T-helper 2 cell treated with Interferon-gamma antibody and Interleukin-4, amounts not matched to agents 100 ng/mL and 5 ng/mL, for 36 hours (primary cell): ENCODE data around the gene INPP5B. TPM values are rescaled to one million over a fixed set of nuclear protein-coding genes. Genes with fewer than 3 reads are reported as not detected.
"Not testable (repeated sequence)": the region's sequence is repeated elsewhere in the genome, so short reads cannot be mapped to it uniquely, and the experiment has no call there.

Source experiments
- intact Hi-C: fragments of 100-400 bp; cut with micrococcal nuclease; formaldehyde crosslinking; loops from one replicate; pipeline ENCODE4 v1.15.1; 2023
- total RNA-seq: library from RNA; stranded (reverse); gene quantifications from 2 replicates; pipeline ENCODE4 v1.2.3, GENCODE V29; 2022

INPP5B gene
- total RNA-seq, 1 donor from 2014 or later: 32.8 TPM

DNA sequence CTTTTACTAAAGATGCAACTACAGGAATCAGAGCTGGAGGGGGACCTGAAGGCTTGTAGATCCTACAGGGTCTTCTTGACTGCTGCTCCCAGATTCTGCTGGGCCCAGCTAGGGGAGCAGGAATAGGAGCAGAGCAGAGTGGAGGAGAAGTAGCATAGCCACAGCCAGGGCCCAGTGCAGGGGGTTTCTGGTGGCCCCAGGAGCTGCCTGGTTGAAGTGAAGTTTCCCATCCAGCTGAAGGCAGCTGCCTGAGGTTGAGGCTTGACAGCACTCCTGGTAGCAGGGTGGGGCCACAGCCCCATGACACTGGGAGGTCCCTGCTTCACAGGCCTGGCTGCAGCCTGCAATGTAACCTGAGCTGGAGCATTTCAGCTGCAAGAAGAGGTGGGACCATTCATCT is 2.0 kb upstream of the INPP5B start:
- intact Hi-C loops: no loop called here

DNA sequence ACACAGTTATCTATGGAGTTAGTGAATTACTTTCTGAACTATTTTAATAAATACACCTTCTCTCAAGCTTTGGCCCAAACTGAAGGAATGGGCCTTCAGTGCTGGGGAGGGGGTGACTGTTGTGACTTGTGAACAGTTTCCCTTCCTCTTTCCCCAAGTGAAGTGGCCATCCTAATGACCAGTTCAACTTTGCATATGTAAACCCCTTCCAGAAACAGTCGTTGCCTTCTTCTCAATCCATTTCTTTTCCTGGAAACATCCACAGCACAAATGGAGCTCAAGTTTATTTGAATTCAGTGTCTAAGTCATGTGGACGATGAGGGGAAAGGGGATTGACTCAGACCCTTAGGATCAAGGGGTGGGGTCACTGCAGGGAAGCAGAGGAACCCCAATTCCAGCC is 1.3 kb upstream of the INPP5B start:
- intact Hi-C loops: no loop called here

DNA sequence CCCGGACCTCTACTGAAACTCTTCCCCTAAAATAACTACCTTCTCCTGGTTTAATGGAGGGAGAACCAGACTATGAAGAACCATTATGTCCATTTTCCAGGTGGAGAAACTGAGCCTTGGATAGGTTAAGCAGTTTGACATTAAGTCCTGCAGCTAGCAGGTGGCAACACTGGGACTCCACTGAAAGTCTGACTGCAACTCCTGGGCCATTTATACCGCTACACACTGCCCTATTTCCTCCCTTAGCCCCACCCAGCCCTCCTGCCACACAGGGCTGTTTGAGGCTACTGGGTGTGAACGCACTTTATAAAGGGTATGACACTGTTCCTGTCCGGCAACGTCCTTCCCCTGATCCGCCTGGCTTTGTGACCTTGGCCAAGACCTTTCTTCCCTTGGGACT is 511 bp upstream of the INPP5B start:
- intact Hi-C loops: loop anchor here (1.0 kb wide), 1 partner anchor 16 kb away; no protein-coding TSS in a partner anchor

DNA sequence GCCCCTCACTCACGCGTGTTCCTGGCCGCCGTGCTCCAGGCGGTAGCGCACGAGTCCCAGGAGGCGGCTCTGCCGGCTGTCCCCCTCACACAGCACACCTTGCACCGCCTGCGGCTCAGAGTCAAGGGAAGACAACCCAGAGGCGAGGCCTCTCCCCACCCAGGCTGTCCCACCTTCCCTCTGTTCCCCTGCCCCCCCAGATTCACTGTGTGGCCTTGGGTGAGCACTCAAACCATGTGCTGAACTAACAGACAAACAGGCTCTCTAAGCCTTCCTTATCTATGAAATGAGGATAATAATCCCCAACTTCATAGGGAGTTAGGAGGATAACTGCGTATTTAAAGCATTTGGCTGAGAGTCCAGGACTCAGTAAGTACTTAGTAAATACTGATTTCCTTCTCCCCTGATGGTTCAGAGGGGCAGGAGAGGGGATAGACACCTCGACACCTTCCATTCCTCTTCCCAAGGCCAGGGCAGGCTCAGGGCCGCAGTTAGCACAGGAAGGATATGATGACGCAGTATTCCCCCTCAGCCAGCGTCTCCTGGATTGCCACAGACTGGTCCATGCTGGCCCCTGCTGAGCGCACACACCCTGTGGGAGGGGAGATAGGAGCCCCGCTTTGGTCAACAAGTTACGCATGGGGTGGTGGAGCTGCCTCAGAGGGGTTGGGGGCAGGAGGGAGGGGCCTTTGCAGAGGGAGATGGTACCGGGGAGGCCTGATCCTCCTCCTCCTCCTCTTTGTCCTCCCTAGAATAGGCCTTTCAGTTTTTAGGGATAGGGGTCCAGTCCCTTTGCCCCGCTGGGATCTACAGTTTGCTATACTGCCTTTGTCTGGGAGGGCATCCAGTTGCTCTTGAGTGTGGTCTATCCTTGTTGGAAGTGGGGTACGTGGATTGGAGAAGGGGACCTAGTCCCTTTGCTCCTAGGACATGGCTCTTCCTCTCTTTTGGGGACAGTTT is 830 bp downstream of the INPP5B start:
- intact Hi-C loops: no loop called here

DNA sequence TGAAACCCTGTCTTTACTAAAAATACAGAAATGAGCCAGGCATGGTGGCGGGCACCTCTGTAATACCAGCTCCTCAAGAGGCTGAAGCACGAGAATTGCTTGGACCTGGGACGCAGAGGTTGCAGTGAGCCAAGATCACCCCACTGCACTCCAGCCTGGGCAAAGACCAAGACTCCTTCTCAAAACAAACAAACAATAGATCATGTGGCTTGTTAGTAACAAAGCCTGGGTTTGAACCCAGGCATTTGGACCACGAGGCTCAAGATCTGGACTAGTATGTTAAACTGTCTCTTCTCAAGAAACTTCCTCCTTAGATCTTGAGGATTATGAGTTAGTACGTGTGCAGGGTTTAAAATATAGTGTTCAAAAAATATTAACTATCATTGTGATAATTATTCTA is 1.6 kb downstream of the INPP5B start:
- intact Hi-C loops: no loop called here

DNA sequence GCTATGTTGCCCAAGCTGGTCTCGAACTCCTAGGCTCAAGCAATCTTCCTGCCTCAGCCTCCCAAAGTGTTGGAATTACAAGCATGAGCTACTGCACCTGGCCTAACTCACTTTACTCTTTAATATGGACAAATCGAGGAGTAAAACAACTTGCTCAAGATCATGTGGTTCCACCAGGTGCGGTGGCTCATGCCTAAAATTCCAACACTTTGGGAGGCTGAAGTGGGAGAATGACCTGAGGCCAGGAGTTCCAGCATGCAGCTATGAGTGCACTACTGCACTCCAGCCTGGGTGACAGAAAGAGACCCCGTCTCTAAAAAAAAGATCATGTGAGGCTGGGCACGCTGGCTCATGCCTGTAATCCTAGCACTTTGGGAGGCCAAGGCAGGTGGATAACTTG is 2.0 kb downstream of the INPP5B start:
- intact Hi-C loops: no loop called here

DNA sequence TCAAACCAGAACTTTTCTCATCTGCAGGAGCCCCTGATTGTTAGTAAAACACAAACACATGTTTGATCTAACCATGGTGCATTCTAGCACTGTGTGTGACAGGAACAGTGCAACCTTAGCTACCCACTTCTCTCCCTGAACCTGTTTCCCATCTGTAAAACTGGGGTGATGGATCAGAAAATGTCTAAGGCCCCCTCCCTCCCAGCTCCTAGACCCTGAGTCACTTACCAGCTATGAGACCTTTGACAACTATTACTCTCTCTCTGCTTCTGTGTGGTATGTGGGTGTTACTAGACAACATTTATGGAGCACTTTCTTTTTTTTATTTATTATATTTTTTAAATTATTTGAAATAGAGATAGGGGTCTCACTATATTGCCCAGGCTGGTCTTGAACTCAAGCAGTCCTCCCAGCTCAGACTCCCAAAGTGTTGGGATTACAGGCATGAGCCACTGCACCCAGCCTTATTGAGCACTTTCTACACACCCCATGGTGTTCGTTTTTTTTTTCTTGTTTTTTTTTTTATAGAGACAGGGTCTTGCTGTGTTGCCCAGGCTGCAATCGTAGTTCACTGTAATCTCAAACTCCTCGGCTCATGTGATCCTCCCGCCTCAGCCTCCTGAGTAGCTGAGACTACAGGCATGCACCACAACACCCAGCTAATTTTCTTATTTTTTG is 2.6 kb downstream of the INPP5B start:
- intact Hi-C loops: no loop called here

DNA sequence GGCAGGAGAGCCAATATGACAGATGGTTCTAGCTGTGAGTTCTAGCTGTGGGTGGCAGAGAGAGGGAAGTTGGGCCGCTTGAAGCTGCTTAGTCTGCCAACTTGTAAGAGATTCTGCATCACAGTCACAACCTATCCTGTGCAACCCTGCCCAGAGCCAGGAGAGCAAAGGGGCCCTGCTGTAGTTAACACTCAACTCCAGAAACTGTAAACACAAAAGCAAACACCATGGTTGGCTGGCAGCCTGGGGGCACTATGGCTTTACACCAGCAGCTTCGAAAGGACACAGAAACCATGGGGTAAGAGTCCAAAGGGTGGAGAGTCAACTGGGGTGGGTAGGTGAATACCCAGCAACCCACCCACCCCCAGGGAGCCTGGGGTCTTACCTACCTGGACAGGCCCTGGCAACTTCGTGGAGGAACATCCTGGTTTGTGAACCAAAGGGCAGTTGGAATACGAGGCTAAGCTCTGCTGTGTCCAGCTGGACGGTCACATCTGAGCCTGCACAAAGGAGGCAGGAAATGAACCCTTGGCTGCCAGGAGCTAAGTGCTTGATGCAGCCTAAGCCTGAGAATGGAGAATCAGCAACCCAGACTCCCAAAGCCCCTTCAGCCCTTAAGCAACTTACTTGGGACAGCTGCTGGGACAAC is 6.4 kb downstream of the INPP5B start:
- intact Hi-C loops: no loop called here

DNA sequence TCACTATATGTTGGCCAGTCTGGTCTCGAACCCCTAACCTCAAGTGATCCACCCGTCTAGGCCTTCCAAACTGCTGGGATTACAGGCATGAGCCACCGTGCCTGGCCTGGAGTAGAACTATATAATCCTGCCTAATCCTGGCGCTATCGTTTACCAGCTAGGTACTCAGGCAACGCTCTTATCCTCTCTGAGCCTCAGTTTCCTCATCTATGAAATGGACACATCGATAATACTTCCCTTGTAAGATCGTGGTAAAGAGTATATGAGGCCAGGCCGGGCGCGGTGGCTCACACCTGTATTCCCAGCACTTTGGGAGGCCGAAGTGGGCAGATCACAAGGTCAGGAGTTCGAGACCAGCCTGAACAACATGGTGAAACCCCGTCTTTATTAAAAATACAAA is 10.1 kb downstream of the INPP5B start:
- intact Hi-C loops: not testable (repeated sequence)

DNA sequence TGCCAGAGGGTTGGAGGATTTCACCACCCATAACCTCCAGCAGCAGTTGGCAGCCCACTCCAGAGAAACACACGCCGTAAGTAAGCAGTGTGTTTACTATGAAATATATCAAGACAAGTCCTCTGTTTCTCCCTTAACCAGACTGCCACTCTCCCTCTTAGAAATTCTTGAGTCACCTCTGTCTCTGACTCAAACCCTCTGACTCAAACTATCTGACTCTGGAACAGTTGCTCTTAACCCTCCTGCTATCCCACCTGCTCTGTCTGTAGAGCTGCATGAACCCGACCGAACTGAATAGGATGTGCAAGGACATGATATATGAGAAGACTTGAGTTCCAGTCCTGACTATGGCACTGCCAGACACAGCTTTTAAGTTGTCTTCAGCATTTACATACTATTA is 14.1 kb downstream of the INPP5B start:
- intact Hi-C loops: loop anchor here (5.0 kb wide), 2 partner anchors 80 to 240 kb away; partner anchors contain the start of genes CDCA8 and UTP11

DNA sequence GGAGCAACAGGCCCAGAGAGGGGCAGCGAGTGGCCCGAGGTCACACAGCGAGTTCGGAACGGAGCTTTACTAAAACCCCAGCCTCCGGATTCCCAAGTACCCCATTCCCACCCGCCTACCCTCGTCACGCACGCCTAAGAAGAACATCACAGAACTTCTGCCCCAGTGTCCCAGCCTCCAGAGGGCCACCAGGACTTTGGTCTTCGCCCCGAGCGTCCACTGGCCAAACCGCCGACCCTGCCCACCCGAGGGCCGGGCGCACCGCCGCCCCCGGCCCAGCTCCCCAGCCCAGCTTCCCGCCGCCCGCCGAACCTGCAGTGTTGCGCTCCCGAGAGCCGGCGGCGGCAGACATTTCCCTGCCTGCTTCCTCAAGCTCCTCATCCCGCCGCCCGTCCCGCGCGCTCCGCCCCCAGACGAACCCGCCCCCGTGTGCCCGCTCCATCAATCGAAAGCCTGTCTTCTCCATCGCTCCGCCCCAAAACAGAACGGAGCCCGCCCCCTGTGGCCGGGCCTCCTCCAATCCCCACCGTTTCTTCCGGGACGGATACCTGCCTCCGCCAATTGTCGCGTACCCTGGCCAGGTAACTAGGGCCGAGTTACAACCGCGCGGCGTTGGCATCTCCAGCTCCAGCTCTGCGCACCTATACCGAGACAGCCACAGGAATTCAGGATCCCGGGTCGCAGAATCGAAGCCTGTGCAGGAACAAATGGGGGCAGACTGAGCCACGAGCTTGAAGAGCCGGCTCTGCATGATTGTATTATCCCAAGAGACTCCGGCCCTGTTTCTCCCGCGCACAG is 15.3 kb downstream of the INPP5B start:
- intact Hi-C loops: loop anchor here (1.0 to 5.0 kb wide), 4 partner anchors 16 to 239 kb away; partner anchors contain the start of genes CDCA8, INPP5B and UTP11

DNA sequence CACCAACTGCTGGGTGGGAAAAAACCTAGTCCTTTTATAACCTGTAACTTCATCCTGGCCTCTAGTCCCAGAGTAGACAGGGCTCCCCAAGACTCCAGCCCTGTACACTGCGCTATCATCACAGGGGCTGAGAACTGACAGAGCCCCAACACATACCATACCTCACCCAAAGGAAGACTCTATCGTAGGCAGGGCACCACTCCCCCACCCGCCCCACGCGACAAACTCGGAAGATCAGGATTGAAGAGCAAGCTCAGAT is 15.8 kb downstream of the INPP5B start:
- intact Hi-C loops: loop anchor here (1.0 to 5.0 kb wide), 4 partner anchors 16 to 239 kb away; partner anchors contain the start of genes CDCA8, INPP5B and UTP11

DNA sequence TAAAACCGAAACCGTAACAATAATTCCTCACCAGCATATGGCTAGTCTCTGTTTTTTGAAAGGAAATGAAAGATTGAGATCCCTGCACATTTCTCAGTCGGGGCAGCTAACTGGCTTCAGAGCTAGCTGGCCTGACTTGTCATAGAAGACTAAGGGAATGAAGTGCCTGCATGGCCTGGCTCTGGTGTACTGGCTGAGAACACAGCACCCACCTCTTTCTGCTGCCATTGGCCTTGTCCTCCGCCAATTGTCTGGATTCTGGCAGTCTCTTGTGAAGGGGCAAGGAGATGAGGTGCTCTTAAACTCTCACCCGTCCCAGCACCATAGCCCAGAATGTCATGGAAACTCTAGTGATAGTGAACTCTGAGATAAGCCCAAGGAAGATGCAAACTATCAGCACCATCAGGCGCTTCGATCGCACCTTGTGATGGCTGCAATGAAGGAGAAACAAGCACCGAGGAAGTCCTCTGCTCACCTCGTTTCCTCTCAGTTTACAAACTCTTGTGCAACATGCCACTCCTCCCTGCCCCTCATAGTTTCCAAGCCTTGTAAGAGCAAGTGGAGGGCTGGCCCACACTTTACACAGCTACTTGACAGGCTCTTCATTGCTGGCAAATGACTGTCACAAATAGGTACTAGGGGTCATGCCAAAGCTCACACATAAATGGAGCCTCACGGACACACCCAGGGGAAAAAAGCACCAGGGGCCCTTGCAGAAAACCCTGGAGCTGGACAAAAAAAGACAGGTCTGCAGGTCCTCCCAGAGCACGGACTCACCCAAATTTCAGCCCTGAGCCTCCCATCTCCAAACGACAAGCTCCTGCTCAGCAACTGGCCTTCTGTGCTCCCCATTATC is 16.4 kb downstream of the INPP5B start:
- intact Hi-C loops: loop anchor here (1.0 to 5.0 kb wide), 4 partner anchors 17 to 238 kb away; partner anchors contain the start of genes CDCA8, INPP5B and UTP11

DNA sequence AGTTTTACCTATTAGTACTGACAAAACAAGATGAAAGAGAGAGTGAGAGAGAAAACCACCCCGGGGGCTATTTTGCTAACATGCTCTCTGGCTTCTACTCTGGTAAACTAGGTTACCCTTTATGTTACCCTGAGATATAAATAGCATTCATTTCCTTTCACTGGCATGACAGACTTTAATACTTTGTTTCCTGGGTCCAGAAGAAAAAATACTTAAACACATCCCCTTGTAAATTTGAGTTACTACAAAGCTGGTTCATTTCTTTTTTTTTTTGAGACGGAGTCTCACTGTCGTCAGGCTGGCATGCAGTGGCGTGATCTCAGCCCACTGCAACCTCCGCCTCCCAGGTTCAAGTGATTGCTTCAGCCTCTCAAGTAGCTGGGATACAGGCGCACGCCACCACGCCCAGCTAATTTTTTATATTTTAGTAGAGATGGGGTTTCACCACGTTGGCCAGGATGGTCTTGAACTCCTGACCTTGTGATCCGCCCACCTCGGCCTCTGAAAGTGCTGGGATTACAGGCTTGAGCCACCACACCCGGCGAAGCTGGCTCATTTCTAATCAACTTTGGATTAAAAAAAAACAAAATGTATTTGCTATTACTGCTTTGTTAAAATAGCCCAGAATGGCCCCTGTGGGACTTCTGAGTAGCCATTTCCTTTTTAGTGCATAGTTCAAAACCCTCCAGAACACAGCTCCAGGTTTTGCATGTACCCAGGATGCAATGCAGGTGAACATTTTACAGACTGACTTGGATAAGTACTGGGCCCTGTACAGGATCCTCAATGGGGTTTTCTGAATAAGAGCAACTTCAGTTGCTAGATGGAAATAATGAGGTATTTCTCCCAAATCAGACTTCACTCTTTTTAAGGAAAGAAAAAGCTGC is 20.6 kb downstream of the INPP5B start:
- intact Hi-C loops: no loop called here

DNA sequence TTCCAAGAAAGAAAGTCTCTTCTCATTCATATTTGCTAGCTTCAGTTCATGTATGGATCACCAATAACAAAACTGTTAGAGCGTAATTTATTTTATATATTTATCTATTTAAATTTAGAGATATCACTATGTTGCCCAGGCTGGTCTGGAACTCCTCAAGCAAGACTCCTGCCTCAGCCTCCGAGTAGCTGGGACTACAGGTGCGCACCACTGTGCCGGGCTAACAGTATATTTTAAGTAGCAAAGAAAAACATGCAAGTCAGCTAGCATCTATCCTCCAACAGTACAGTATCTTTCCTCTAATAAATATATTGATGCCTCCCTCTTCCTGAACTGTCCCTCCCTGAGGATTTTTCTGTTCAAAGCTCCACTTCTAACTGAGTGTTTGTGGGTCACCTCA is 21.5 kb downstream of the INPP5B start:
- intact Hi-C loops: no loop called here

DNA sequence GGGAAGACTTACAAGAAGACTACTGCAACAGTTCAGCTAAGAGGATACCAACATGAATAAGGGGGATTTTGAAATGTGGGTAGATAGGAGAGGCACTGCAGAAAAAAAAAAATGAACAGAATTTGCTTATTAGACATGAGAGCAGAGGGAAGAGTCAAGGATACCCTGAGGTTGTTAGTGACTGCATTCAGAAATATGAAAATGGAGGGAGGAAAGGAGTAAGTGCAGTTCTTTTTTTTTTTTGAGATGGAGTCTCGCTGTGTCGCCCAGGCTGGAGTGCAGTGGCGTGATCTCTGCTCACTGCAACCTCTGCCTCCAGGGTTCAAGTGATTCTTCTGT is 23.3 kb downstream of the INPP5B start:
- intact Hi-C loops: no loop called here

DNA sequence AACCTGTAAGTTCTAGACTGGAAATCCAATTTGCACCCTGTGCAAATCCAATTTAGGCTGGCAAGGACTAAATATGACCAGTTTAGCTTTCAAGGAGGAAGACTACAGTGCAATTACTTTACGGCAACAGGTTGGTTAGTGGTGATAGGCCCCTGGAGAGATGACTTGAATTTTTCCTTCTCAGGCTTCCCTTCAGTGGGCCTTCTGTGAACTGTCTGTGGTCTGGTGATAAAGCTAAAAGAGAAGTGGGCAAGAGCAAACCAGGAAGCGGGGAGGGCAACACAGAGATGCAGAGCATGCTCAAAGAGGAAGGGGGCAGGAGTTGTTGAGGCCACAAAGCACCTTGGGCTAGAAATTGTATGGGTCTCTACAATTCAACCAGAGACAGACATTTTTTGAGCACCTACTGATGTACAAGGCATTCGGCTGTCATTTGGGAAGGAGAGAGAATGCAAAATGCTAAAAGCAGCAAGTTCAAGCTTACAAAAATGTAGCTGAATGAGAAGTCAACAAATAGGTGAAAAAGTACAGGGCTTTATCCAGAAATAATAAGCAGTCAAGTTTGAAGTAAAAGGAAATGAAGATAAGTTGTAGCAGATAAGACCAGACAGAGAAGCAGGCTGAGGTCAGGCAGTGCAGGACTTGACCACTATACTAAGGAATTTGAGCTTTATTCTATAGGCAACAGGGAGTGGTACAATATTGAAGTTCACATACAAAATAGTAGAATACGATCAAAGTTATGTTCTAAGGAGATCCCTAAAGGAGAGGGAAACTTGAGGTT is 23.9 kb downstream of the INPP5B start:
- intact Hi-C loops: no loop called here

DNA sequence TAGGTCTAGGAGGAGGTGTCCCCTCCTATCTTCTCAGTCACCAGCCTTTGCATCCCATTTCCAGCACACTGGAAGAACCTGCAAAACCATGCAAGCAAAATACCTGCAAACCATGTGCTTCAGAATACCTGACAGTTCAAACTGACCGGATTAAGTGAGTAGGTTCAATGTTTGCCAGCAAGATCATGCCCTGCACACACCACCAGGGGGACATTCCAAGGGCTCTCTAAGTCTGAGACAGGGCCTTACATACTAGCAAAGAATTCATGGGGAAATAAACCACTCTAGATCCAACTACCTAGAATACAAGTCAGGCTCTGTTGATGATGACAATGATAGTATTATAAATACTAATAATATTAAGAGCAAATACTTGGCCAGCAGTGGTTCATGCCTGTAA is 27.6 kb downstream of the INPP5B start:
- intact Hi-C loops: no loop called here
